G401.6 (cell line): ENCODE results near the gene DNAJB4.
"Not testable (repeated sequence)": the region's sequence is repeated elsewhere in the genome, so short reads cannot be mapped to it uniquely, and the experiment has no call there.

Experiments used
- FAIRE-seq: peaks from 2 replicates; lab custom pipeline; 2012; peaks lifted over from hg19 to GRCh38; lab: Jason Lieb, UNC

The DNAJB4 gene

DNA sequence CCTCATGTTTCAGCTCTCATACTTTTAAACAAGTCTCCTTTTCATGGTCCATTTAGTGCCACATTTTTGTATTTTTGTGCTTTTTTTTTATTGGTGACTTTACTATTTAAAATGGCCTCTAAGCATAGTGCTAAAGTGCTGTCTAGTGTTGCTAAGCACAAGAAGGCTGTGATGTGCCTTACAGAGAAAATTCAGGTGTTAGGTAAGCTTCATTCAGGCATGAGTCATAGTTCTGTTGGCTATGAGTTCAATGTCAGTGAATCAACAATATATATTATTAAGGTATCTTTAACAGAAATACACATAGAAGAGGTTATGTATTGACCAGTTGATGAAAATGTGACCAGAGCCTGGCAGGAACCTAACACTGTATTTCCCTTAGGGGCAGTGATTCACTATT, 13.1 kb upstream of the DNAJB4 start:
- FAIRE-seq, result no peak

DNA sequence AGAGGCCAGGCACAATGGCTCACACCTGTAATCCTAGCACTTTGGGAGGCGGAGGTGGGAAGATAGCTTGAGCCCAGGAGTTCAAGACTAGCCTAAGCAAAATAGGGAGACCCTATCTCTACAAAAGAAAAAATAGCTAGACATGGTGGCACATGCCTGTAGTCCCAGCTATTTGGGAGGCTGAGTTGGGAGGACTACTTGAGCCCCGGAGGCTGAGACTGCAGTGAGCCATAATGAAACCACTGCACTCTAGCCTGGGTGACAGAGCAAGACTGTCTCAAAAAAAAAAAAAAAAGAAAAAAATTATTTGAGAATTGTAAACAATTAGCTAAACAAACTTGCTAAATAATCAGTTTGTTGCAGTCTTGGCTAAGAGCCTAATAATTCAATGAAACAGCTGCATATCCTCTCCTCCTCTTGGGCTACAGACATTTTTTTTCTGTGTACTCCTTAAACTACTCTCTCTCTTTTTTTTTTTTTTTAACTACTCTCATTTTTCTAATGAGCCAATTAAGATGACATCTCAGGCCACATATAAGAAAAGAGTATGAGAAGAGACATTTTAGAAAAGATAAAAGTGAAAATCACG, 10.5 kb upstream of the DNAJB4 start:
- no peak for FAIRE-seq

DNA sequence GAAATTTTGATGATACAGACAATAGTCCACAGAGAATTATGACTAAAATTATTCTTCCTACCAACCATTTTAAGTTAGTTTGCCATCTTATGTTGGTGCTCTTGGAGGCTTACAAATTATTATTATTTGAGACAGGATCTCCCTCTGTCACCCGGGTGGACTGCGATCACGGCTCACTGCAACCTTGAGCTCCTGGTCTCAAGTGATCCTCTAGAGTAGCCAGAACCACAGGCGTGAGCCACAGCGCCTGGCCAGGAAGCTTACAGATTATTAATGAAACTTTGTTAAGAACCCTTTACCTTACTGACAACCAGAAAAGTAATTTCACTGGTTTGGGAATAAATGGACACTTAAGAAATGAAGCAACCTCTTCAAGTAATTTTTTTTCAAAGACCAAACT, 8.0 kb upstream of the DNAJB4 start:
- FAIRE-seq, result no peak

DNA sequence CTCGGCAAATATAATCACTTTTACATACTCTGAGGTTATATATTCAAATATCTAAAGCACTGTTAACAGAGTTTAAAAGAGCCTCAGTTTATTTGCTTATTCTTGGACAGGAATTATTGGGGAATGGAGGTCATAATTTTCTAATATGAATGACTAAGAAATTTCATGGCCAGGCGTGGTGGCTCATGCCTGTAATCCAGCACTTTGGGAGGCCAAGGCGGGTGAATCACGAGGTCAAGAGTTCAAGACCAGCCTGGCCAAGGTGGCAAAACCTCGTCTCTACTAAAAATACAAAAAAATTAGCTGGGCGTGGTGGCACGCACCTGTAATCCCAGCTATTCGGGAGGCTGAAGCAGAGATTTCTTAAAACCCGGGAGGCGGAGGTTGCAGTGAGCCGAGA, 4.2 kb upstream of the DNAJB4 start:
- not testable (repeated sequence) for FAIRE-seq

DNA sequence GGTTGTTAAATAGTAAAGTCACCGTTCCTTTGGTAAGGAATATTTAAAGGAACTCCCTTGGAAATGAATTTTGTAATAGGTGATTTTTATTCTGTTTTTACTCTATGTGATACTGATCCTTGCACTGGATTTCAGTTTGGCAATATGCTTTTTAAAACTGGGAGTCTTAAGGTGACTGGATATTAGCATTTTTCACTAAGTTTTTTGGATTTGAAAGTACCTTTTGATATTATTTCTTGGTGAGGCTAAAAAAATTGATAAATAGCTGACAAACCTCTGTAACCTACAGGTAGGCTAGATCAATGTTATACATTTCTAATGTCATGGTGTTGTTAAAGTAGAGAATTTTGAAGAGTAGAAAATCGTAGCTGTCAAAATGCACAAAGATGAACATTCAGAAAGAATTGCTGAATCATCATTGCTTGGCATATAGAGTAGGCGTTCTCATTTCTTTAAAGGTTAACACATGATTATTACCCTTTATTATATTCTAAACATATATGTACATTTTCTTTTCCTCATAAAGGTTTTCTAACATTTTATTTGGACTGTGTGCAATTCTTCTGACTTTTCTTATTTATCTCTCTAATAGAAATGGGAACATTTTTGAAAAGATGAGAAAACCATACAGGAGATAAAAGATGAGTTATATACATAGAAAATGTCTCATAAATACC, 1.5 kb upstream of the DNAJB4 start:
- no peak for FAIRE-seq

DNA sequence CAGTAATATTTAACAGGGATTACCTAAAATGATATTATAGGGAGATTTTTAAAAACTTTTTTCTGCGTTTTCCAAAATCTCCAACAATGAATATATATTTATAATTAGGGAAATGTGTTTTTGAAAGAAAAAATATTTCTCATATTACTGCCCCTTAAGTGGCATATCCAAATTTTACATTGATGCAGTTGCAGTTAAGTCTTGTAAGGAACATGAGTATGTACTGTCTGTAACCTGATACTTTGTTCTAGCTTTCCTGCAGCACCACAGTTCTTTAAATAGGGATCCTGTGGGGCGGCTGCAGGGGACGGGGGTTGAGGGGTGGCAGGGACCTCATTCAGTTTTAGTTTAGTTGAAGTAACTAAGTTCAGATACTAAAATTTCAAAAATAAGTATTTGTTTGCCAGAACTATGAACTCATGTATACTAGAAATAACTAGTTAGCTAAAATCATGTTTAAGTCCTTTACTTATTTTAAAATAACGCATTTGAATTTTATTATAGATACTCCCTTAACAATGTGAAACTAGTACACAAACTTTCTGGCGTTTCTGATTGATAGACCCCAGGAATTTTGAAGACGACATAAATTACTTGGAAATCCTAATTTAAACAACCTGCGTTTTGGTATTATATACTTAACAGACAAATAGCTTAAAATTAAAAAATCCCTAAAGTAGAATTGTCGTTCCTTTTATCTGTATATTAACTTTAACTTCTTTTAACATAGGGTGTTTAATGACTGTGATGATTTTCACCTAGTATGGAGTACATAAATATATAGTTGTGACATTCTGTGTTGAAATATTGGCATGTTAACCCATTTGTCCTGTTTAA, 639 bp upstream of the DNAJB4 start:
- no peak for FAIRE-seq

DNA sequence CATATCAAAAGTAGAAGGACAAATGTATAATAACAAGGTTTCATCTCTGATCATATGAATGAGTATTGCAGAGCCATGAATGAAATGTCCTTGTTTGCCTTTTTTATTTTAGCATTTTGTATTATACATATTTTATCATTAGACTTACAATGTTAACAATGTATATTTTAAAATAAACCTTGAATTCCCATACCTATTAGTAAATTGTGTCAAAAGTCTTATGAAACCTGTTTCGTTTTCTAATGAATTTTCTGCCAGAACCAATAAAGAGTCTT, 646 bp downstream of the DNAJB4 start:
- FAIRE-seq, result peak; percentile 85

DNA sequence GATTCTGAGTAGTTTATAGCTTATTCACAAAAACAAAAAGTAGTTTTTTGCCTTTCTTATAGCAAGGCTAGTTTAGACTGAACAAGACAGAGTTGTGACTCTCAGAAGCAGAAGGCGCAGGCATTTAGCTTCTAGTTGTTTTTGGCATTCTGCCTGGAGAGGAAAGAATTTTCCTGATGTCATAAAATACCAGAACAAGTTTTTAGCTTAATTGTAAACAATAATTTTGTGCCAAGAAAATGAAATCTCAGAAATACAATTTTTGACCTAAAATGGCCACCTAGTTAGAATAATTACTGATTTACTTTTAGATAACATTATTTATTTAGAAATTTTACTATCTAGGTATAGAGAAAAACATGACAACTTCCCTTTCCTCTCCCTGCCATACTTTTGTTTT, 1.0 kb downstream of the DNAJB4 start:
- FAIRE-seq, result no peak

DNA sequence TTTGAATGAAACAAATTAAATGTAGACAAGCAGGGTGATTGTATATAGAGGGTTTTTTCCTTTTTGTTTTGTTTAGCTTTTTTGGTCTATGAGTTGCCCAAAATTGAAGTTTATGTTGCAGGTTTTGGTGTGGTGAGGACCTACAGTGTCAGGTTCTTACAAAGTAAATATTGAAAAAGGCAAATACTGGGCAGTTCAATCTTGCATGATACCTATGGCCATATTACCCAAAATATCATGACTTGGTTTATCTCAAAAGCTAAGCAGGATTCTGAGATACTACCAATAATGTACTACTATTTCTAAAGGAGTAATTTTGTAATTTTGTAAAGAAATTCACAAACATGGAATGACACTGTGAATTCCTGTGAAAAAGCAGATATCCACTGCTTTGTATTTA, 1.8 kb downstream of the DNAJB4 start:
- FAIRE-seq, result no peak

DNA sequence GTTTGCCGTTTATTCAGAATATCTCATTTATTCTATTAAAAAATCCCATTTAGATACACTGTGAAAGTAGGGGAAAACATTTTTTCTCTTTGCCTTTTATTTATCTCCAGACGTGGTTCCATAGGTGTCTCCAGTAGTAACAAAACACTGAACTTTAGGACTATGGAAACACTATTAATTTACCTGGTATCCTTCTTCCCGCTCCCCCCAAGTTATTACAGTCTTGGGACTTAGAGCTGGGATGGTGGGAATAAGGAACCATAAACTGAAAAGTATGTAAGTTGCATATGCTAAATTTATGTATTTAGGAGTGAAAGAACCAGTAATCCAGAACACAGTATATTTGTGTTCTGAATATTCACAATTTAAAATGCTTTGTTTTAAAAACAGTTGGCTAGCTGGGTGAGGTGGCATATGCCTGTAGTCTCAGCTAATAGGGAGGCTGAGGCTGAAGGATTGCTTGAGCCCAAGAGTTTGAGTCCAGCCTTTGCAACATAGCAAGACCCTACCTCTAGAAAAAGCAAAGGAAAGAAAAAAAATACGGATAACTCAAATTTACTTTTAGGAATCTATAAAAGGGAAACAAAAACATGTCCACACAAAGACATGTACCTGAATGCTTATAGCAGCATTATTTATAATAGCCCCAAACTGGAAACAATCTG, 3.1 kb downstream of the DNAJB4 start:
- FAIRE-seq, result no peak

DNA sequence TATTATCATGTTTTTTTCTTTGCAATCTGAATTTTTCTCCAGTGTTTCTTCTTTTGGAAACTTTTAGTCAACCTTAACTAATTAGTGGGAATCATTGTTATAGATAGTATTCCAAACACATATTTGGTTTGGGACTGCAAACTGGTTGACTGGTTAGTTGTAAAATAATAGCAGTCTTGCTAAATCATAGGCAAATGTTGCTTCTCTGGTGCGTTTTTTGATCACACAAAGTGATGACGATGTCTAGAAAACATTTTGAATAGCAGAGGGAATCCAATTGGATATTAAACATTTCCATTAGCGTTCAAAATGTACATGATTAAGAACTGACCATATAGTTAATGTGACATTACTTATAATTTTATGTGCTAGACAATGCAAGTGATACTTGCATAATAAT, 4.5 kb downstream of the DNAJB4 start:
- FAIRE-seq, result no peak

DNA sequence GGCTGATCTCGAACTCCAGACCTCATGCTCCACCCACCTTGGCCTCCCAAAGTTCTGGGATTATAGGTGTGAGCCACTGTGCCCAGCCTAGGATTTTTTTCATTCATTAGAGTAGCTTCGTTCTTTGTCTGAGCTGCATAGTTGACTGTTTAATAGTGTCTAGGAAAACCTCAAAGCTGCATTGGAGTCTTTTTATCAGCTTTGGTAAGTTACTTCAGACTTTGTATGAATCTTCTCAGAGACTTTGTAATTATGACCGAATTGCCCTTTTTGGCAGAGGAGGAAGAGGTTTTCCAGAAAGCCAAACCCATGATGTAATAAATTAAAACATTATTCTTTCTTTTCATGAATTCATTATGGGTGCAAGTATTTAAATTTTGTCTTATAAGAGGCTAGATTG, 5.1 kb downstream of the DNAJB4 start:
- no peak for FAIRE-seq

DNA sequence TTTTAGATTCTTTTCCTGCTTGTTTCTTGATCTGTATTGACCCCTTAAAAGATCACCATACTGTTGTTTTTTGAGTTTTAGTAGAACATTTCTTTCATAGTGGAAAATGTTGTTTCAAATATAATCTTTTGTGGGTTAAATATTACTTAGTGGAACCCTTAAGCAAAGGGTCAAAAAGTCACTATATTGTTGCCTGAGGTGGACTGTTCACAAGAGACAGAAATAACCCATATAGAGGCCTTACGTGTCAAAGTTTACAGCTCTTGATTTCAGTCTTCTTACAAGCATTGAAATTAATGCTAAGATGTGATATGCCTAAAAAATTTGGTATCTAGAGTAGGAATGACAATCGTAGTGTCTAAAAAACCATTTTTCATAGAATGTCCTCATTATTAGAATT, 6.3 kb downstream of the DNAJB4 start:
- no peak for FAIRE-seq

DNA sequence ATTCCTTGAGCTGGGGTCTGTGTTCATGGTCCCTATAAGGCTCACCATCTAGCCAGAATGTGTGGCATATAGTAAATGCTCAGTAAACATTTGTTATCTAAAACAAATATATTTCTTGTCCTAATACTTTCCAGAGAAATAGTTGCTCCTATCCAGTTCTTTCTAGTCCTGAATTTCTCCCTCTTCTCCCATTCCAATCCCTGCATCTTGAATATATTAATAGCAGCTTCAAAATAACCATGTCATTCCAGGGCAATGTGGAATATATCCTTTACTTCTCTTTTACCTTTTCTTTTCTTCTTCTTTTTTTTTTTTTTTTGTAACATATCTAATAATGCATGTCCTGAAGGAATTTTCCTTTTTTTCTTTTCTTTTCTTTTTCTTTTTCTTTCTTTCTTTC, 10.4 kb downstream of the DNAJB4 start:
- no peak for FAIRE-seq

DNA sequence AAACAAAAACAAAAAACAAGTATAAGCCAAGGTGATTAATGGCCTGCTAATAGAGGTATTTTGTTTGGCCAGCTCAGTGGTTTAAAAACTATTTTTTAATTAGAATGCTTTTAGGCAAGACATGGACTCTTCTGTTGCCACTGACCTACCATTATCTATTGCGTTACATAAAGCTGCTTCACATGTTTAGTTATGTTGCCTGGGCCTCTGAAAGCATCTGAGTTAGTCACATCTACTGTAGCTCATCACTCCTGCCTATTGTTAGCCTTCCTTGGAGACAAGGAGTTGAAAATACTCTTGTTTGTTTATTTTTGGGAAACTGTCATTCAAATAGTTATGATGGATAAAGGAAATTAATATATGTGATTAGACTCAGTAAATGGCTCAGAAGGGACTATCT, 14.3 kb downstream of the DNAJB4 start:
- no peak for FAIRE-seq

DNA sequence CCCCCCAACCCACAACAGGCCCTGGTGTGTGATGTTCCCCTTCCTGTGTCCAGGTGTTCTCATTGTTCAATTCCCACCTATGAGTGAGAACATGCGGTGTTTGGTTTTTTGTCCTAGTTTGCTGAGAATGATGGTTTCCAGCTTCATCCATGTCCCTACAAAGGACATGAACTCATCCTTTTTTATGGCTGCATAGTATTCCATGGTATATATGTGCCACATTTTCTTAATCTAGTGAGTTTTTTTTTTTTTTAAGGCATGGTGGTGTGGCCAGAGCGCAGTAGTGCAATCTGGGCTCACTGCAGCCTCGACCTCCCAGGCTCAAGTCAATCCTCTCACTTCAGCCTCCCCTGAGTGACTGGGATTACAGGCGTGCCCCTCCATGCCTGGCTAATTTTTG, 16.4 kb downstream of the DNAJB4 start:
- FAIRE-seq, result not testable (repeated sequence)

DNA sequence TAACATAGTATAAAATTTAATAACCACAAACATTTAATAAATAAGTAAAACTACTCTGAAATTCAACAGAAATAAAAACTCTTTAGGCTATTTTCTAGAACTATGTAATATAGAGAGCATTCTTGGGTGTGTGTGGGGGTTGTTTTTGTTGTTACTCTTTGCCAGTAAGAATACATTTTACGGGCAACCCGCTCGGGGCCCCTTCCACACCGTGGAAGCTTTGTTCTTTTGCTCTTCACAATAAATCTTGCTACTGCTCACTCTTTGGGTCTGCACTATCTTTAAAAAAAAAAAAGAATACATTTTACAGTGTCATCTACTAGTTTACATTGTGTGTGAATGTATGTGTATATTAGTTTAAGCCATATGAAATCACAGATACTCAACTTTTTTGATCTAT, 25.1 kb downstream of the DNAJB4 start:
- no peak for FAIRE-seq

DNA sequence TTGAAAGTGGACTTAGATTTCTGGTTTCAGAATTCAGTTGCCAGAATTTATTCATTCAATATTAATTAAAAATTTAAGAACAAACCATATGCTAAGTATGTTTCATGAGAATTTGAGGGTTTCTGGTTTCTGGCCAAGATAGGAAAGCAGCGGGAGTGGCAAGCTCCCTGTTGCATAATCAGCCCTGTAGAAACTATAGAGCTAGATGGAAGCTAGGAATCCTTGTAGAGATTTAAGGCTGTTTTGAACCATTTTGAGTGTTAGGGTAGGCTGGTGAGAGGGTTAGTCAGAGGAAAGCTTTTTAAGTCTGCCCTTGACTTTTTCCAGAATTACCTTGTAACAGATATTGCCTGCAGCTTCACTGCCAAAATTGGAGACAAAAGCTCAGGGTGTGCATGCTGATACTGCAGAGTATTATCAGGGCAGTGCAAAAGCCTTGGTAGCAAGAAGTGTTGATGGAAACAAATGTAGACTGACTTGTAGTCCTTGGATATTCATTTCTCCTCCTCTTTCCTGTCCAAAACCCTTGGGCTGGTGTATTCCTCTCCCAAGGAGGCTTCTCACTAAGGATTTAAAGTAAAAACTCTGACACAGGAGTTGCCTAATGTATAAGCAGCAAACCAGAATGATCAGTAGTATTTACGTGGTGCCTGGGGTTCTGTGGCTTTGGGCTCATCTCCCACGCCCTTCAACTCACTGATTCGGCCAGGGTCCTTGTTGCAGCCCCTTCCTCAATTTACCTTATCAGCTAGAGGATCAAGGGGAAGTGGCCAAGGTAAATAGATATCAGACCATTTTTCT, 28.5 kb downstream of the DNAJB4 start:
- FAIRE-seq, result no peak

DNA sequence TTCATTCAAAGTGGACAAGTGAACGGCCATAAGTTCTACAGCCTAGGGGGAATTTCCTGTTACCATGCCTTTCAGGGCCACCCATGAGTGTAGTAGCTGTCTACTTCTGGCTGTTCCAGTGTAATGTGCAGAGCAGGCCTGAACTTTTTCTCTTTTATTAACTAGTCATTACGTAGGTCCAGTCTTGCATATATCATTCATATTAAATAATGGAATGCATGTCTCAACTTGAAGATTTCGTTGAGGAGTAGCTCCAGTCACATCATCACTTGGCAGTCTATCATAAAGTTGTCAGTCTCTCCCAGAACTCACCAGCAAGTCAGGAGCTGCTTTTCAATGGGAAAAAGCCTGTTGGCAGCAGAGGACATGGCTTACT, 29.0 kb downstream of the DNAJB4 start:
- no peak for FAIRE-seq

DNA sequence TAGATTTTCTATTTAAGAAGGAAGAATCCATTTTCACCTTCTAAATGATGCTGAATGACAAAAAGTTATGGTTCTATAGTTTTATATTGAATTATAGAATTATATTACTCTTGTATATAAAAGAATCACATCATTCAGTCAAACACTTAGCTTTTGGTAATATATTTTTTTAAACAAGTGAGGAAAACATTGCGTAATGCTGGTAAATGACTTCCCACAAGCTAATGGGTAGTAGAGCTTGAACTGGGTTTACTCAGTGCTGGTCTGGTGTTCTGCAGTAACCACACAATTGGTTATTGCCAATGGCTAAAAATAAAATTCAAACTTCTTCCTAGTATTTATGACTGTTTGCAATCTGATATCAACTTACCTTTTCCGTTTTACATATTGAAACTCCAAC, 30.4 kb downstream of the DNAJB4 start:
- FAIRE-seq, result peak; percentile 11

DNA sequence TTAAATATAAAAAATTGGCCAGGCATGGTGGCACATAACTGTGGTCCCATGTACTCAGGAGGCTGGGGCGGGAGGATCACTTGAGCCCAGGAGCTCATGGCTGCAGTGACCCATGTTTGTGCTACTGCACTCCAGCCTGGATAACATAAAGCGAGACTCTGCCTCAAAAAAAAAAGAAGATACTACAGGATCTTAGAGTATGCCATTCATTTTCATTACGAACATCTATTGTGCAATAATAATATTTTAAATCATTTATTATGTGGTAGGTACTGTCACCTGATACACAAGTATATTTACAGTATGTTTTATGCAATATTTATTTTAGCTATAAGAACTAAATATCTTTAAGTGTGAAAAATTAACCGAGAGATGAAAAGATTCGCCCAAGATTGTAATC, 31.7 kb downstream of the DNAJB4 start:
- FAIRE-seq, result no peak

DNA sequence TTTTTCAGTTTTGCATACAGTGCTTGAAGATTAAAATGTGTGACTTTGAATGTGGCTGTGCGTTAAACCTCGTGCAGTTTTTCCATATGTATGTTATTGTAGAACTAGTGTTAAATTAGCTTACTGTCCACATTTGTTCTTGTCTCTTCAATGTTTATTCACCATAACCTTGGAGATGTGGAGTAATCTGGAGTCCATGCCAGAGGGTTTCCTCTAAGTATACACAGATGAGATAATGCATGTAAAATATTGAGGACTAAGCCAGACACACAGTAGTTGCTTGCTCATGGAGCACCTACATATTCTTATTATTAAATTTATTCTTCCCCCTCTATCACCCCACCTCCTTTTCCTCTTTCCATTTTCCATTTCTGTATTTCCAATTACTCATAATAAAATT, 33.3 kb downstream of the DNAJB4 start:
- FAIRE-seq, result no peak

DNA sequence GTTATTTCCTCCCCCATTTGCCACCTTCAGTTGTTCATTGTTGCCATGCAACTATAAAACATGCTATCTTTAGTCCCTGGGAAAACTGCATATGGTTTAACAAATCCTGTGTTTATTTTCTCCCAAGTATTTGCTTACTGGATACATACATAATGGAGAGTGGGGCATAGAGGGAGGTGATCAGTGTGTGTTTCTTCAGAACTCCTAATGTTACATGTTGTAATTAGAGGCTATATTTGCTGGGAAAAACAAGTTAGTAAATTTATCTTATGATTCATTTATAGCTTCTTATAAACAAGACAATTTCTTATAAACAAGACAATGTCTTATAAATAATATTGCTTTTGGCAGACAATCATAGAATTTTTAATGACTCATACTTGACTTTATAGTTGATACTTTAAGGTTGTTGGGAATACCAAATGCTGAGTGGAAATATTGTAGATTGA, 33.8 kb downstream of the DNAJB4 start:
- no peak for FAIRE-seq
